Progenitor cell of endocrine pancreas (in vitro differentiated cells): ENCODE results near the gene AXIN1. TPM values are rescaled to one million over a fixed set of nuclear protein-coding genes. Genes with fewer than 3 reads are reported as not detected.

Experiments used
- DNase-seq: peaks from one replicate; pipeline ENCODE4 v3.0.0; 2021; ENCODE audit warnings: low spot score; ENCODE audit not compliant: unreplicated experiment
- H3K27ac Mint-ChIP-seq: 2 replicates; pipeline ENCODE4 v1.8.0; 2021; ENCODE audit warnings: mild to moderate bottlenecking, moderate library complexity, mixed read lengths
- H3K27me3 Mint-ChIP-seq: 2 replicates; pipeline ENCODE4 v1.8.0; 2021; ENCODE audit warnings: mixed read lengths
- H3K36me3 Mint-ChIP-seq: 2 replicates; pipeline ENCODE4 v1.8.0; 2022; ENCODE audit warnings: mixed read lengths; ENCODE audit not compliant: insufficient read depth
- H3K4me1 Mint-ChIP-seq: 2 replicates; pipeline ENCODE4 v1.8.0; 2021; ENCODE audit warnings: low read depth, mixed read lengths
- H3K4me3 Mint-ChIP-seq: 2 replicates; pipeline ENCODE4 v1.8.0; 2021; ENCODE audit warnings: low read depth, mild to moderate bottlenecking, moderate library complexity, mixed read lengths
- H3K9me3 Mint-ChIP-seq: 2 replicates; pipeline ENCODE4 v1.8.0; 2021; ENCODE audit warnings: low read depth, mixed read lengths
- CTCF ChIP-seq: fragments of 200-600 bp; sonication (generic); IDR thresholded peaks from one replicate; pipeline ENCODE4 v1.5.0; 2021; ENCODE audit warnings: antibody characterized with exemption, mild to moderate bottlenecking; ENCODE audit not compliant: unreplicated experiment
- total RNA-seq: library from RNA; stranded (reverse); gene quantifications from 2 replicates; pipeline ENCODE4 v1.2.1, GENCODE V29; 2021

AXIN1 gene
- total RNA-seq, 1 donor from 2014 or later: 34.4 TPM

GRCh38 chr16:398561-399339 is 46.2 kb upstream of the AXIN1 start:
- peaks cover 9% of the 10 kb centered on the region for H3K4me1 Mint-ChIP-seq

GRCh38 chr16:397736-398332 is 45.3 kb upstream of the AXIN1 start:
- Mint-ChIP-seq H3K27me3 (no peaks in the 10 kb centered on the region), H3K27ac (peak overlapping the region; percentile 86), H3K36me3 (no peaks in the 10 kb centered on the region), H3K4me3 (peak overlapping the region; percentile 61), H3K4me1 (peaks cover 9% of the 10 kb centered on the region), H3K9me3 (no peaks in the 10 kb centered on the region)
- TF ChIP-seq CTCF: peak; percentile 55
- peak; percentile 75 for DNase-seq

More at GRCh38 chr16:398561-399339, 46.2 kb upstream of the AXIN1 start:
- Mint-ChIP-seq H3K36me3 (no peaks in the 10 kb centered on the region), H3K27me3 (no peaks in the 10 kb centered on the region), H3K9me3 (no peaks in the 10 kb centered on the region), H3K27ac (peak overlapping the region; percentile 86), H3K4me3 (peak overlapping the region; percentile 61)
- no peak for DNase-seq
- TF ChIP-seq CTCF: no peak

DNA sequence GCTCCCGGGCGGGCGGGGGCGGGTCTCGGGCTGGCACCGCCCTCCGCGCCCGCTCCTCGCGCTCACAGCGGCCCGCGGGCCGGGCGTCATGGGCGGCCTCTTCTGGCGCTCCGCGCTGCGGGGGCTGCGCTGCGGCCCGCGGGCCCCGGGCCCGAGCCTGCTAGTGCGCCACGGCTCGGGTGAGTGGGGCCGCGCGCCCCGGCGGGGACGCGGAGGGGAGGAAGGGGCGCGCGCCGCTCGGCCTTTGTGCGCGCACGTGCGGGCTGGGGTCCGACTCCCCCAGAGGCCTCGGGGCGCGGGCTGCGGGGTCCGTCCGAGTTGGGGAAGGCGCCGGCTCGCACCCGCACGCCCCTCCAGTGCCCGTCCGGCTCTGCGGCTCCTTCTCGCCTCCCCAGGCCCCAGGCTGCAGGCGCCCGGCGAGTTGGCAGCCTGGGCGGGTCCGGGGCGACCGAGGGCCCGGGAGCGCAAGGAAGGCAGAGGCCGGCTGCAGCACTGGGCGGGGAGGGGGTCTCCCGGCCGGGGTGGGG is 44.7 kb upstream of the AXIN1 start, which contains the start of gene NME4:
TSS of gene NME4 (plus strand) at position 65 of the 527 bp plus-strand sequence. CDS start at position 89, 24 bp downstream.
- peak; percentile 37 for DNase-seq
- Mint-ChIP-seq H3K4me3 (peak within 1 kb of the TSS; percentile 86), H3K27me3 (no peaks in the 10 kb centered on the region), H3K9me3 (no peaks in the 10 kb centered on the region), H3K4me1 (peaks cover 9% of the 10 kb centered on the region), H3K27ac (peak within 1 kb of the TSS; percentile 96), H3K36me3 (no peaks in the 10 kb centered on the region)
- TF ChIP-seq CTCF: no peak

- Mint-ChIP-seq H3K27ac (peak overlapping the region; percentile 96), H3K27me3 (no peaks in the 10 kb centered on the region), H3K9me3 (no peaks in the 10 kb centered on the region), H3K4me1 (peaks cover 9% of the 10 kb centered on the region), H3K4me3 (peak overlapping the region; percentile 86), H3K36me3 (no peaks in the 10 kb centered on the region)
- TF ChIP-seq CTCF: no peak
- DNase-seq: no peak
Observed at GRCh38 chr16:396605-397004, 44.1 kb upstream of the AXIN1 start.

GRCh38 chr16:396199-396598 is 43.7 kb upstream of the AXIN1 start:
- Mint-ChIP-seq H3K36me3 (no peaks in the 10 kb centered on the region), H3K27ac (peak overlapping the region; percentile 96), H3K4me1 (peaks cover 9% of the 10 kb centered on the region), H3K4me3 (peak overlapping the region; percentile 86), H3K9me3 (no peaks in the 10 kb centered on the region), H3K27me3 (no peaks in the 10 kb centered on the region)
- no peak for DNase-seq
- no peak for TF ChIP-seq CTCF
